Measurements from ENCODE around the gene RPS5. TPM values are rescaled to one million over a fixed set of nuclear protein-coding genes. Genes with fewer than 3 reads are reported as not detected.

Gene RPS5
- total and polyA plus RNA-seq, 10 donors, result 712 to 2,466 (median 1,177) TPM

- Histone ChIP-seq H3K27me3 (replicated peaks in 1 of 7) (peaks cover 0 to 48% (median 12%) of the 10 kb centered on the region in 7 donors), H3K4me1 (peaks cover 18 to 51% (median 32%) of the 10 kb centered on the region in 6 donors), H3K27ac (no peak overlapping the region), H3K9me3 (no peaks in the 10 kb centered on the region), H3K4me3 (no peak overlapping the region), H3K36me3 (peaks cover 0 to 24% (median 3%) of the 10 kb centered on the region in 6 donors)
- 72 to 82% (median 77%) methylated on average over 6 of the region's 6 CpGs for WGBS, 5 donors
- TF ChIP-seq, protein P1, sequence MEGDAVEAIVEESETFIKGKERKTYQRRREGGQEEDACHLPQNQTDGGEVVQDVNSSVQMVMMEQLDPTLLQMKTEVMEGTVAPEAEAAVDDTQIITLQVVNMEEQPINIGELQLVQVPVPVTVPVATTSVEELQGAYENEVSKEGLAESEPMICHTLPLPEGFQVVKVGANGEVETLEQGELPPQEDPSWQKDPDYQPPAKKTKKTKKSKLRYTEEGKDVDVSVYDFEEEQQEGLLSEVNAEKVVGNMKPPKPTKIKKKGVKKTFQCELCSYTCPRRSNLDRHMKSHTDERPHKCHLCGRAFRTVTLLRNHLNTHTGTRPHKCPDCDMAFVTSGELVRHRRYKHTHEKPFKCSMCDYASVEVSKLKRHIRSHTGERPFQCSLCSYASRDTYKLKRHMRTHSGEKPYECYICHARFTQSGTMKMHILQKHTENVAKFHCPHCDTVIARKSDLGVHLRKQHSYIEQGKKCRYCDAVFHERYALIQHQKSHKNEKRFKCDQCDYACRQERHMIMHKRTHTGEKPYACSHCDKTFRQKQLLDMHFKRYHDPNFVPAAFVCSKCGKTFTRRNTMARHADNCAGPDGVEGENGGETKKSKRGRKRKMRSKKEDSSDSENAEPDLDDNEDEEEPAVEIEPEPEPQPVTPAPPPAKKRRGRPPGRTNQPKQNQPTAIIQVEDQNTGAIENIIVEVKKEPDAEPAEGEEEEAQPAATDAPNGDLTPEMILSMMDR (IDR thresholded peaks at IDR 0.05 in 8 of 11, conservative IDR thresholded peaks at IDR 0.05 in 3 of 11), result no peak
- TF ChIP-seq POLR2A (IDR thresholded peaks at IDR 0.05) (no peak), POLR2AphosphoS5 (IDR thresholded peaks at IDR 0.05) (no peak)
- DNase-seq, result no peak
- intact Hi-C loops (cut with DNase I; ENCODE audit: low total_unique reads), result no loop called here
Measured at GRCh38 chr19:58354478-58355030, 32.5 kb upstream of the RPS5 start.

DNA sequence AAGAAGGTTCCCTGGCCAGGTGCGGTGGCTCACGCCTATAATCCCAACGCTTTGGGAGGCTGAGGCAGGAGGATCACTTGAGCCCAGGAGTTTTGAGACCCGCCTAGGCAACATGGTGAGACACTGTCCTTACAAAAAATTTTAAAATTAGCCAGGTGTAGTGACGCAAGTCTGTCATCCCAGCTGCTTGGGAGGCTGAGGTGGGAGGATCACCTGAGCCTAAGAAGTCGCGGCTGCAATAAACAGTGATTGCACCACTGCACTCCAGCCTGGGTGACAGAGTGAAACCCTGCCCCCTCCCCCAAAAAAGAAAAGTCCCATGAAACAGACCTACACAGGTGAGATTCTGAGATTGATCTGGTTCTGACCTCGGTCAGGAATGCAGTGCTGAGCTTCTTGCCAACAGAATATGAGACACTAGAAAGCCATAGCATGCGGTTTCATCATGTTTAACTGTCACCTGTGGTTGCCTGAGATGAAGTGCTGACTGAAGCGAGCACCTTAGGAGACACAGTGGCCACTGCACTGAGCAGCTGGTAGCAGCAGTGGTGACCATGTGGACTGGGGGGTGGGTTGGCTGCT, 31.8 kb upstream of the RPS5 start:
- Histone ChIP-seq H3K36me3 (peaks cover 0 to 18% (median 3%) of the 10 kb centered on the region in 6 donors), H3K4me1 (peaks cover 18 to 43% (median 29%) of the 10 kb centered on the region in 6 donors), H3K27ac (no peak overlapping the region), H3K4me3 (peak overlapping the region in 2 of 8 donors; percentile 54 to 70), H3K9me3 (no peaks in the 10 kb centered on the region), H3K27me3 (replicated peaks in 1 of 7) (peaks cover 0 to 42% (median 10%) of the 10 kb centered on the region in 7 donors)
- intact Hi-C loops (cut with DNase I; ENCODE audit: low total_unique reads), result no loop called here
- TF ChIP-seq POLR2A (IDR thresholded peaks at IDR 0.05) (no peak), POLR2AphosphoS5 (IDR thresholded peaks at IDR 0.05) (no peak)
- TF ChIP-seq, protein P1 (IDR thresholded peaks at IDR 0.05 in 8 of 11, conservative IDR thresholded peaks at IDR 0.05 in 3 of 11), result no peak
- no peak for DNase-seq
- WGBS, 5 donors, result 88 to 94% (median 90%) methylated on average over 10 of the region's 10 CpGs

- Histone ChIP-seq H3K27ac (peak overlapping the region in 5 of 8 donors; percentile 21 to 51 (median 36)), H3K27me3 (replicated peaks in 1 of 7) (peaks cover 0 to 34% (median 10%) of the 10 kb centered on the region in 7 donors), H3K36me3 (peaks cover 0 to 10% (median under 1%) of the 10 kb centered on the region in 6 donors), H3K9me3 (no peaks in the 10 kb centered on the region), H3K4me3 (peak overlapping the region; percentile 30 to 70 (median 50)), H3K4me1 (peaks cover 18 to 37% (median 28%) of the 10 kb centered on the region in 6 donors)
- DNase-seq, result no peak
- WGBS, 5 donors, result 7 to 16% (median 10%) methylated on average over 19 to 94 of the region's 94 CpGs
- no peak for TF ChIP-seq POLR2A (IDR thresholded peaks at IDR 0.05)
- TF ChIP-seq POLR2AphosphoS5 (IDR thresholded peaks at IDR 0.05), result peak; percentile 33 to 80 (median 71)
- intact Hi-C loops (cut with DNase I; ENCODE audit: low total_unique reads), result no loop called here
Measured at GRCh38 chr19:58355908-58356765, 30.9 kb upstream of the RPS5 start.

DNA sequence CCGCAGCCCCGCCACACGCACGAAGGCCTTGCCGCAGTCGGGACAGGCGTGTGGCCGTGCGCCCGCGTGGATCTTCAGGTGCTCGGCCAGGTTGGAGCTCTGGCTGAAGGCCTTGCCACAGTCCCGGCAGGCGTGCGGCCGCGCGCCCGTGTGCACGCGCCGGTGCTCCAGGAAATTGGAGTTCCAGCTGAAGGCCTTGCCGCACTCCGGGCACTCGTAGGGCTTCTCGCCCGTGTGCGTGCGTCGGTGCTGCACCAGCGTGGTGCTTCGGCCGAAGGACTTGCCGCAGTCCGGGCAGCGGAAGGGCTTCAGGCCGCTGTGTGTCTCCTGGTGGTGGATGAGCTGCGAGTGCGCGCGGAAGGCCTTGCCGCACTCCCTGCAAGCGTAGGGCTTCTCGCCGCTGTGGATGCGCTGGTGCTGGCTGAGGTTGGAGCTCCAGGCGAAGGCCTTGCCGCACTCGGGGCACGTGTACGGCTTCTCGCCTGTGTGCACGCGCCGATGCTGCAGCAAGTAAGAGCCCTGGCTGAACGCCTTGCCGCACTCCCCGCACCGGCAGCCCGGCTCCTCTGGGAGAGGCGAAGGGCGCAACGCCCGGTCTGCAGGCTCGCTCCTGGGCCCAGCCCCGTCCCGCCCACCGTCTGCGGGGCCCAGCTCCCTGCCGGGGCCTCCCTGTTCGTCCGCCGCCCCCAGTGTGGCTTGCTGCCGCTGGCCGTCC, 30.1 kb upstream of the RPS5 start:
- TF ChIP-seq, protein P1 (IDR thresholded peaks at IDR 0.05 in 8 of 11, conservative IDR thresholded peaks at IDR 0.05 in 3 of 11), result no peak
- TF ChIP-seq POLR2AphosphoS5 (IDR thresholded peaks at IDR 0.05), result peak in 2 of 3 donors; percentile 3 to 6
- intact Hi-C loops (cut with DNase I; ENCODE audit: low total_unique reads), result no loop called here
- peak overlapping the region in 5 of 8 donors; percentile 21 to 51 (median 36) for H3K27ac ChIP-seq
- WGBS, 5 donors, result 26 to 45% (median 39%) methylated on average over 40 to 75 of the region's 75 CpGs
- H3K9me3 ChIP-seq, result no peaks in the 10 kb centered on the region
- peaks cover 0 to 27% (median 10%) of the 10 kb centered on the region in 7 donors for H3K27me3 ChIP-seq (replicated peaks in 1 of 7)
- H3K4me1 ChIP-seq, result peaks cover 21 to 44% (median 35%) of the 10 kb centered on the region in 6 donors
- H3K36me3 ChIP-seq, result peaks cover 0 to 6% (median 0%) of the 10 kb centered on the region in 6 donors
- H3K4me3 ChIP-seq, result peak overlapping the region; percentile 30 to 70 (median 50)
- no peak for DNase-seq

All from spleen (tissue), 11 donors.